HepG2 (cell line): ENCODE data around the gene MEAF6. TPM values are rescaled to one million over a fixed set of nuclear protein-coding genes. Genes with fewer than 3 reads are reported as not detected.
"Not testable (repeated sequence)": the region's sequence is repeated elsewhere in the genome, so short reads cannot be mapped to it uniquely, and the experiment has no call there.

ENCODE experiments used
- ATAC-seq: fragments of 200-7000 bp; cut with Tn5 transposase; 3 replicates; pipeline ENCODE4 v1.9.1; 2020; ENCODE audit warnings: mild to moderate bottlenecking, moderate library complexity
- BruUV-seq: library from RNA; stranded (reverse); fragments of 400-500 nt; replicated peaks from 2 replicates; lab custom pipeline; 2021; lab: Mats Ljungman, UMichigan
- CTCF ChIA-PET: fragments of 300-600 bp; formaldehyde crosslinking; extraction: SDS; loops from one replicate; lab custom pipeline; 2021; ENCODE audit warnings: low total read pairs, inconsistent platforms, low intra/inter-chr PET ratio; lab: Yijun Ruan, JAX
- POLR2A ChIA-PET: fragments of 350-600 bp; sonication (Branson Sonifier 250); formaldehyde crosslinking; loops from one replicate; lab custom pipeline; 2020; ENCODE audit warnings: antibody characterized with exemption, inconsistent platforms; lab: Yijun Ruan, JAX
- DNase-seq: peaks from one replicate; pipeline ENCODE4 v3.0.0-alpha.2; 2015; ENCODE audit warnings: low spot score
- FAIRE-seq: peaks from 3 replicates; lab custom pipeline; 2011; peaks lifted over from hg19 to GRCh38; lab: Jason Lieb, UNC
- H2AFZ ChIP-seq: one replicate; pipeline ENCODE4 v1.6.1; 2011; ENCODE audit warnings: low read length, inconsistent platforms
- H3K27ac ChIP-seq: fragments of 300-600 bp; 3 replicates; pipeline ENCODE4 v1.8.0; 2011; ENCODE audit warnings: mixed run types, mild to moderate bottlenecking, mixed read lengths, low read length, inconsistent platforms; ENCODE audit not compliant: insufficient read depth; ENCODE audit errors: extremely low read length
- H3K27me3 ChIP-seq, 2 experiments: fragments of 200-600 bp in 1 of 2; 2 replicates in 1 of 2; 3 replicates in 1 of 2; pipeline versions ENCODE4 v1.6.0 to v1.8.0; 2011; ENCODE audit warnings: low read length in 2 of 2, mild to moderate bottlenecking in 2 of 2, moderate library complexity in 2 of 2, inconsistent platforms in 1 of 2; ENCODE audit not compliant: insufficient read depth in 2 of 2, control insufficient read depth in 1 of 2
- H3K36me3 ChIP-seq, 2 experiments: fragments of 200-600 bp in 1 of 2; replicated peaks in 1 of 2; 2 replicates in 1 of 2; 3 replicates in 1 of 2; pipeline versions ENCODE4 v1.5.1 to v1.8.0; 2011; ENCODE audit warnings: low read length in 2 of 2, inconsistent platforms in 1 of 2; ENCODE audit not compliant: insufficient read depth in 2 of 2, control insufficient read depth in 1 of 2
- H3K4me1 ChIP-seq: 2 replicates; pipeline ENCODE4 v1.5.1; 2012; ENCODE audit warnings: low read length, inconsistent platforms; ENCODE audit not compliant: insufficient read depth
- H3K4me2 ChIP-seq: 2 replicates; pipeline ENCODE4 v1.6.0; 2011; ENCODE audit warnings: low read depth, low read length, inconsistent platforms
- H3K4me3 ChIP-seq, 3 experiments: fragments of 200-600 bp in 1 of 3; sonication (generic), shearing (Covaris generic) in 1 of 3; replicated peaks in 1 of 3; 2 replicates each; pipeline ENCODE4 v1.5.1; 2011 to 2016; ENCODE audit warnings: low read length in 3 of 3, inconsistent platforms in 2 of 3, low read depth in 2 of 3, mild to moderate bottlenecking in 2 of 3, control low read depth in 1 of 3, mixed read lengths in 1 of 3; ENCODE audit not compliant: insufficient read depth in 1 of 3
- H3K79me2 ChIP-seq: one replicate; pipeline ENCODE4 v1.6.1; 2011; ENCODE audit warnings: low read length, inconsistent platforms; ENCODE audit not compliant: insufficient read depth
- H3K9ac ChIP-seq: 2 replicates; pipeline ENCODE4 v1.6.0; 2011; ENCODE audit warnings: mild to moderate bottlenecking, low read depth, low read length, inconsistent platforms; ENCODE audit not compliant: insufficient read depth
- H3K9me3 ChIP-seq: 2 replicates; pipeline ENCODE4 v1.5.1; 2012; ENCODE audit warnings: mild to moderate bottlenecking, low read length
- H4K20me1 ChIP-seq: 2 replicates; pipeline ENCODE4 v1.6.0; 2011; ENCODE audit warnings: inconsistent platforms, mild to moderate bottlenecking, low read length, moderate library complexity; ENCODE audit not compliant: insufficient read depth
- HDAC1 ChIP-seq: sonication (generic); formaldehyde crosslinking; IDR thresholded peaks from 2 replicates; pipeline ENCODE4 v1.5.1; 2020; ENCODE audit warnings: mild to moderate bottlenecking, missing genetic modification reagents
- NONO ChIP-seq, 2 experiments: fragments of 450-650 bp in 1 of 2; sonication (generic) in 1 of 2; formaldehyde crosslinking in 1 of 2; IDR thresholded peaks in 1 of 2; conservative IDR thresholded peaks in 1 of 2; 2 replicates each; pipeline versions ENCODE4 v1.6.1 to v1.8.0; 2017 to 2022; ENCODE audit warnings: mild to moderate bottlenecking in 1 of 2, missing genetic modification reagents in 1 of 2, moderate library complexity in 1 of 2
- PPARG ChIP-seq: conservative IDR thresholded peaks from 2 replicates; pipeline ENCODE4 v1.6.1; 2016; ENCODE audit warnings: missing biosample characterization, missing genetic modification reagents
- WGBS: methylation state at CpG from one replicate; pipeline ENCODE4 v1.1.6; 2017; ENCODE audit warnings: low lambda C conversion rate; 5-methylcytosine and 5-hydroxymethylcytosine counted together
- in situ Hi-C: cut with HindIII; loops from 2 replicates; pipeline ENCODE4 v1.10.0; 2017; ENCODE audit warnings: low pct_unique_long_range_greater_than_20kb; ENCODE audit not compliant: extremely low pct_ligation_motif_present
- intact Hi-C: fragments of 100-400 bp; cut with micrococcal nuclease; formaldehyde crosslinking; loops from one replicate; pipeline ENCODE4 v1.10.0; 2022; ENCODE audit not compliant: unreplicated experiment
- polyA plus RNA-seq, 8 experiments: library from polyadenylated mRNA; depleted of rRNA in 3 of 8; stranded (reverse) in 7 of 8; unstranded in 1 of 8; fragments of >200 nt; fragmentation: Illumina TruSeq in 4 of 8; extraction: Trizol in 4 of 8; gene quantifications; 2 replicates each; pipeline versions ENCODE4 v1.2.1 to v1.2.3, GENCODE V29; 2011 to 2016; ENCODE audit warnings: low read depth in 4 of 8, missing spikeins in 1 of 8, mixed read lengths in 1 of 8; ENCODE audit not compliant: insufficient read depth in 1 of 8
- total RNA-seq, 5 experiments: library from RNA; depleted of rRNA; stranded (reverse); fragments of >200 nt; fragmentation: Illumina TruSeq; extraction: Trizol; gene quantifications; 2 replicates each; pipeline ENCODE4 v1.2.3, GENCODE V29; 2016; ENCODE audit warnings: low read depth in 1 of 5

The MEAF6 gene
- total and polyA plus RNA-seq, 2 of the 13 experiments (the other 11 are each of a cell fraction or from before 2014, with no cell fraction given): 29.5 to 45.6 TPM

DNA sequence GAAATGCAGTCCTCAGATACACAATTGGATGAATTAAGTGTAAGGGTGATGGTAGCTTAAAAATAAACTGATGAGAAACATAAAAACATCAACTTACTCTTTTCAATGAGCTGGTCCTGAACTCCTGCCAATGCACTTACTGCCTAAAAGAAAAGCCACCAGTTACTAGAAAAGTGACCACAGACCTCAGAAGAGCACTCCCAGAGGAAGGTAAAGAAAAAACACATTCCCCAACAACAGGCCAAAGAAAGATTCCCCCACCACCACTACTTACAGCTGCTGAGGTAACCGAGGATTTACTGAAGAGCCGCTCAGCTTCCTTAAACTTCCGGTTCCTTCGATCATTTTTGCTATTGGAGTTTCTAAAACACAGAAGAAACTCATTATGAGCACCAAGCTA is 5.4 kb downstream of the MEAF6 start:
- Histone ChIP-seq H3K4me1 (peaks cover 13% of the 10 kb centered on the region), H3K4me2 (no peak overlapping the region), H2AFZ (no peak overlapping the region), H3K27me3 (no peaks in the 10 kb centered on the region), H3K27ac (no peak overlapping the region), H4K20me1 (peaks cover 9% of the 10 kb centered on the region; the same call in 1 of the 2 replicates), H3K9me3 (no peaks in the 10 kb centered on the region), H3K36me3 (peaks cover 18 to 53% of the 10 kb centered on the region in 2 experiments; a peak in 4 of 5 replicates), H3K79me2 (peaks cover 20% of the 10 kb centered on the region), H3K4me3 (no peak overlapping the region), H3K9ac (no peak overlapping the region)
- CTCF ChIA-PET: interaction anchor here (0.9 kb wide), 1 partner anchor 55 kb away, joined by 3 read pairs; no protein-coding TSS in a partner anchor
- ATAC-seq: peak; percentile 56; the same call in 2 of the 3 replicates
- 94% methylated on average over 4 of the region's 4 CpGs for WGBS
- intact Hi-C loops (no loop called here), in situ Hi-C loops (no loop called here)
- no TSS peak for BruUV-seq
- TF ChIP-seq HDAC1 (no peak), PPARG (CRISPR knock-in tag) (no peak)
- peak; percentile 51 for FAIRE-seq
- POLR2A ChIA-PET: interaction anchor here (1.0 to 1.6 kb wide), 3 partner anchors 11 to 33 kb away, joined by 3 to 5 read pairs (median 4); no protein-coding TSS in a partner anchor
- DNase-seq: peak; percentile 28

DNA sequence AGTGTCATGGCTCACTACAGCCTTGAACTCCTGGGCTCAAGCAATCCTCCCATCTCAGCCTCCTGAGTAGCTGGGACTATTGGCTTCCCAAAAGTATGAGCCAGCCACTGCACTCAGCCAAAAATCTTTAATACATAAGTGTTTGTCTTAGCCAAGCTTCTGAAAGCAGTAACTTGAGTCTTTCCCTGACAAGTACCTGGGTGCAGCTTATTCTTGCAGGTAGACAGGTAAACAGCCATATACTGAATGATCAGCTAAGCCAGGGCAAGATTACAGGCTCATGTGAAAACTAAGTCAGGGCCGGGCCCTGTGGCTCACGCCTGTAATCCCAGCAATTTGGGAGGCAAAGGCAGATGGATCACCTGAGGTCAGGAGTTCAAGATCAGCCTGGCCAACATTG is 7.8 kb downstream of the MEAF6 start:
- no peak overlapping the region for H2AFZ ChIP-seq
- ChIA-PET POLR2A (interaction anchor here (1.5 kb wide), 1 partner anchor 33 kb away, joined by 3 read pairs; no protein-coding TSS in a partner anchor), CTCF (no interaction called here)
- DNase-seq: no peak
- BruUV-seq: no TSS peak
- peaks cover 17 to 62% of the 10 kb centered on the region in 2 experiments; a peak in 4 of 5 replicates for H3K36me3 ChIP-seq
- no peak overlapping the region for H3K9ac ChIP-seq
- H3K4me3 ChIP-seq: no peak overlapping the region
- ATAC-seq: no peak
- no peaks in the 10 kb centered on the region for H3K9me3 ChIP-seq
- intact Hi-C loops: no loop called here
- peaks cover 13% of the 10 kb centered on the region for H3K4me1 ChIP-seq
- H4K20me1 ChIP-seq: no peaks in the 10 kb centered on the region
- H3K27me3 ChIP-seq: no peaks in the 10 kb centered on the region
- no peak overlapping the region for H3K27ac ChIP-seq
- in situ Hi-C loops: no loop called here
- FAIRE-seq: no peak
- peaks cover 2% of the 10 kb centered on the region for H3K79me2 ChIP-seq
- 100% methylated on average over 2 of the region's 2 CpGs for WGBS
- no peak overlapping the region for H3K4me2 ChIP-seq
- TF ChIP-seq NONO (IDR thresholded peaks at IDR 0.05): no peak
- TF ChIP-seq NONO (CRISPR knock-in tag; conservative IDR thresholded peaks at IDR 0.05): no peak

DNA sequence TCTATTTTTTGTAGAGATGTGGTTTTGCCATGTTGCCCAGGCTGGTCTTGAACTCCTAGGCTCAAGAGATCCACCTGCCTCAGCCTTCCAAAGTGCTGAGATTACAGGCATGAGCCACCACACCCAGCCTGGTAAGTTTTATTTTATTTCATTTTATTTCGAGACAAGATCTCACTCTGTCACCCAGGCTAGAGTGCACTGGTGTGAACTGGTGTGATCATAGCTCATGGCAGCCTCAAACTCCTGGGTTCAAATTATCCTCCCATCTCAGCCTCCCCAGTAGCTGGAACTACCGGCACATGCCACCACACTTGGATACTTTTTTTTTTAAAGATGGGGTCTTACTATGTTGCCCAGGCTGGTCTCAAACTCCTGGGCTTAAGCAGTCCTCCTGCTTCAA is 11.8 kb downstream of the MEAF6 start:
- H3K9me3 ChIP-seq, H3K4me2 ChIP-seq, FAIRE-seq, H3K27me3 ChIP-seq, in situ Hi-C loops, BruUV-seq, DNase-seq, H3K9ac ChIP-seq, H3K4me3 ChIP-seq, H4K20me1 ChIP-seq, H3K27ac ChIP-seq, H3K79me2 ChIP-seq, CTCF ChIA-PET, H2AFZ ChIP-seq, ATAC-seq, intact Hi-C loops: not testable (repeated sequence)
- H3K36me3 ChIP-seq: peaks cover 22 to 69% of the 10 kb centered on the region in 2 experiments; a peak in 4 of 5 replicates
- peaks cover 16% of the 10 kb centered on the region for H3K4me1 ChIP-seq
- POLR2A ChIA-PET: interaction anchor here (0.7 to 2.4 kb wide), 3 partner anchors 12 to 27 kb away, joined by 3 to 10 read pairs (median 9); partner anchors contain the start of gene MEAF6
- 88% methylated on average over 2 of the region's 2 CpGs for WGBS
